ENCODE measurements around the gene PCNT. TPM values are rescaled to one million over a fixed set of nuclear protein-coding genes. Genes with fewer than 3 reads are reported as not detected.

Gene PCNT
- total and polyA plus RNA-seq, 2 experiments from 2014 or later, result 14.9 to 23.8 TPM

DNA sequence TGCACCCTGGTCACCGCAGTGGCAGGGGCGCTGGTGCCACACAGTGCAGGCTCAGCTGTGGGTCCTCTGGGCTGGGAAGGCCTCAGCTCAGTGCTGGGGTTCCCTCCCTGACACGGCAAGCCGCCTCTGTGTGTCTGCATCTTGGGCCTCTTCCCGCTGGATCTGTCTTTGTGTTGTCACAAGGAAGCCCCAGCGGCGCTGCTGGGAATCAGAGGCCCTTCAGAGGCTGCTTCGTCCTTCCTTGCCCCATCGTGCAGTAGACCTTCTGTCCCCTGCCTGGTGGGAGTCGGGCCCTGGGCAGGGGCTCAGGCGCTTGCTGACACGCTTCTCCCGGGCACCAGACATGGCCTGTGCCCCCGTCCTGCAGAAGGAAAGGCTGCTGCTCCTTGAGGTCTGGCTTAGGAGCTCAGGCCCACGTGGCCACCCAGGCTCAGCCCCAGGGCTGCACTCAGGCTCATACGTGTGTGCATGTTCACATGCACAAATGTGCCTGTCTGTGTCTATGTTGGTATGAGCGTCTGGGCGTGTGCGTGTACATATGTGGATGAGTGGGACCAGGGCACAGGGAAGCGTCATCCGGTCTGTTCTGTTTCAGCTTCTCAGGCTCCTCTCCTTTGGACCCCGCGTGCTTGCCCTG is 110.5 kb downstream of the PCNT start:
- Histone ChIP-seq H2AFZ (no peak overlapping the region), H3K4me2 (ENCODE audit: unreplicated experiment) (no peak overlapping the region), H3K4me1 (ENCODE audit: insufficient read depth) (no peaks in the 10 kb centered on the region), H3F3A (ENCODE audit: insufficient read depth) (no peaks in the 10 kb centered on the region), H3K27me3 (replicated peaks; ENCODE audit: insufficient read depth) (no peaks in the 10 kb centered on the region), H3K79me2 (ENCODE audit: insufficient read depth) (no peaks in the 10 kb centered on the region), H4K20me1 (ENCODE audit: insufficient read depth) (no peaks in the 10 kb centered on the region), H3K4me3 (no peak overlapping the region), H3K9ac (no peak overlapping the region), H3K9me2 (ENCODE audit: insufficient read depth) (no peaks in the 10 kb centered on the region), H3K9me3 (ENCODE audit: low read depth) (no peaks in the 10 kb centered on the region), H3K36me3 (ENCODE audit: low read depth) (peaks cover 12% of the 10 kb centered on the region; the same call in 1 of the 2 replicates), H3K27ac (no peak overlapping the region)
- no peak for TF ChIP-seq EZH2phosphoT487 (IDR thresholded peaks at IDR 0.05; ENCODE audit: insufficient read depth, low read depth)
- no peak for TF ChIP-seq EZH2 (IDR thresholded peaks at IDR 0.05; ENCODE audit: insufficient read depth, poor library complexity, severe bottlenecking)
- no peak for DNase-seq
- in situ Hi-C loops (cut with MboI), result no loop called here
- WGBS, 2 experiments (ENCODE audit: low coverage in 1 of 2, low lambda C conversion rate in 2 of 2, missing lambda C conversion rate in 2 of 2), result 91 to 96% methylated on average over 23 of the region's 23 CpGs

DNA sequence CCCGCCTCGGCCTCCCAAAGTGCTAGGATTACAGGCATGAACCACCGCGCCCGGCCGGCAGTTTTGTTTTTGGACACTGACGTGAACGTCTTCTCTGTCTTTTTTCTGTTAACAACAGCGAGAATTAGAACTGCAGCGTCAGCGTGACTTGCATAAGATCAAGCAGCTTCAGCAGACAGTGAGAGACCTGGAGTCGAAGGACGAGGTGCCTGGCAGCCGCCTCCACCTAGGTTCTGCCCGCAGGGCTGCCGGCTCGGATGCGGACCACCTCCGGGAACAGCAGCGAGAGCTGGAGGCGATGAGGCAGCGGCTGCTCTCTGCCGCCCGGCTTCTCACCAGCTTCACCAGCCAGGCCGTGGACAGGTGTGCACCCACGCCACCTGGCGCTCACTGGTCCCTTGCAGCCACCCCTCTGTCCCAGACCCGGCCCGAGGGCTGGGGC is 111.9 kb downstream of the PCNT start:
- Histone ChIP-seq H3K4me1 (ENCODE audit: insufficient read depth) (no peaks in the 10 kb centered on the region), H3K27ac (no peak overlapping the region), H3F3A (ENCODE audit: insufficient read depth) (no peaks in the 10 kb centered on the region), H2AFZ (no peak overlapping the region), H3K4me2 (ENCODE audit: unreplicated experiment) (no peak overlapping the region), H3K4me3 (no peak overlapping the region), H4K20me1 (ENCODE audit: insufficient read depth) (no peaks in the 10 kb centered on the region), H3K36me3 (ENCODE audit: low read depth) (peaks cover 19% of the 10 kb centered on the region; the same call in 1 of the 2 replicates), H3K9me3 (ENCODE audit: low read depth) (no peaks in the 10 kb centered on the region), H3K9me2 (ENCODE audit: insufficient read depth) (no peaks in the 10 kb centered on the region), H3K9ac (no peak overlapping the region), H3K27me3 (replicated peaks; ENCODE audit: insufficient read depth) (no peaks in the 10 kb centered on the region), H3K79me2 (ENCODE audit: insufficient read depth) (no peaks in the 10 kb centered on the region)
- in situ Hi-C loops (cut with MboI), result no loop called here
- 98 to 99% methylated on average over 26 to 29 of the region's 29 CpGs for WGBS, 2 experiments (ENCODE audit: low coverage in 1 of 2, low lambda C conversion rate in 2 of 2, missing lambda C conversion rate in 2 of 2)
- TF ChIP-seq EZH2phosphoT487 (IDR thresholded peaks at IDR 0.05; ENCODE audit: insufficient read depth, low read depth) (no peak), EZH2 (IDR thresholded peaks at IDR 0.05; ENCODE audit: insufficient read depth, poor library complexity, severe bottlenecking) (no peak)
- no peak for DNase-seq

DNA sequence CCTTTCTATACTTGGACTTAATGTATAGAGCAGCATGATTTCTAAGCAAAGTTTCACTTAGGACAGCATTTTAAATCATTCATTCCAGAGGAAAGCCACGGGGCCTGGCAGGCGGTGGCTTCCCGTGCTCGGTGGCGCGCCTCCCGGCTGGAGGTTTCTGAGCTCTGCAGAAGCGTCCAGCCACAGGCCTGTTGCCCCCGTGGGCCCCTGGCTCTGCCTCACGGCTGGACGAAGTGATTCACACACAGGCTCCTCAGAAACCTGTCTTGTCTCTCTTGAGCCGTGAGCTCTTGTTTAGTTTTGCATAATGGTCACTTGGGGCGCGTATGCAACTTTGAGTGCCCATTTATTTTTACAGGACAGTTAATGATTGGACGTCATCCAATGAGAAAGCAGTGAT is 112.7 kb downstream of the PCNT start:
- 90 to 92% methylated on average over 15 of the region's 15 CpGs for WGBS, 2 experiments (ENCODE audit: low coverage in 1 of 2, low lambda C conversion rate in 2 of 2, missing lambda C conversion rate in 2 of 2)
- Histone ChIP-seq H3K36me3 (ENCODE audit: low read depth) (peaks cover 24% of the 10 kb centered on the region; the same call in 1 of the 2 replicates), H3K9me3 (ENCODE audit: low read depth) (no peaks in the 10 kb centered on the region)

DNA sequence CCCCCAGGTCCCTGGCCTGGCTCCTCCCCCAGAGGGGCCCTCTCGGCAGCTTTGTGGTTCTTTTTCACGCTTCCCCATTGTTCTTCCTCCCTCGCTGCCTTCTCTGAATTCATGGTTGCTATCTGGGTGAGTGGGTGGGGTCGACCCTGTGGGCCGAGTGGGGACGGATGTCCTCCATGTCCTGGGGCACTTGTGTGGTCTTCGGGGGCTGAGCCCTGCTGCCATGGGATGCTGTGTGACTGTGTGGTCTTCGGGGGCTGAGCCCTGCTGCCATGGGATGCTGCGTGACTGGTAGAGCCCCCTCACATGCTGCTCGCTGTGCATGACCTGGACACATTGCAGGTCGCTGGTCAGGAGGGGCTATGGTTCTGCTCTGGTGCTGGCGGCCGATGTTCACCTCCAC is 113.1 kb downstream of the PCNT start:
- H3K9ac ChIP-seq, result no peak overlapping the region

More for the DNA sequence above, 112.7 kb downstream of the PCNT start:
- no peak overlapping the region for H3K27ac ChIP-seq
- no peaks in the 10 kb centered on the region for H3K79me2 ChIP-seq (ENCODE audit: insufficient read depth)
- DNase-seq, result no peak
- TF ChIP-seq EZH2phosphoT487 (IDR thresholded peaks at IDR 0.05; ENCODE audit: insufficient read depth, low read depth), result no peak
- no peak for TF ChIP-seq EZH2 (IDR thresholded peaks at IDR 0.05; ENCODE audit: insufficient read depth, poor library complexity, severe bottlenecking)
- H4K20me1 ChIP-seq (ENCODE audit: insufficient read depth), result no peaks in the 10 kb centered on the region
- H3K4me1 ChIP-seq (ENCODE audit: insufficient read depth), result no peaks in the 10 kb centered on the region
- no peak overlapping the region for H3K4me3 ChIP-seq
- H3K9me2 ChIP-seq (ENCODE audit: insufficient read depth), result no peaks in the 10 kb centered on the region
- H3K9ac ChIP-seq, result no peak overlapping the region
- H3F3A ChIP-seq (ENCODE audit: insufficient read depth), result no peaks in the 10 kb centered on the region
- H3K27me3 ChIP-seq (replicated peaks; ENCODE audit: insufficient read depth), result no peaks in the 10 kb centered on the region
- H2AFZ ChIP-seq, result no peak overlapping the region
- in situ Hi-C loops (cut with MboI), result no loop called here
- no peak overlapping the region for H3K4me2 ChIP-seq (ENCODE audit: unreplicated experiment)

More for the DNA sequence above, 113.1 kb downstream of the PCNT start:
- 95 to 98% methylated on average over 11 to 13 of the region's 13 CpGs for WGBS, 2 experiments (ENCODE audit: low coverage in 1 of 2, low lambda C conversion rate in 2 of 2, missing lambda C conversion rate in 2 of 2)
- no peak for DNase-seq
- H3K27me3 ChIP-seq (replicated peaks; ENCODE audit: insufficient read depth), result no peaks in the 10 kb centered on the region
- H4K20me1 ChIP-seq (ENCODE audit: insufficient read depth), result no peaks in the 10 kb centered on the region
- no peak overlapping the region for H3K27ac ChIP-seq
- no peaks in the 10 kb centered on the region for H3K79me2 ChIP-seq (ENCODE audit: insufficient read depth)
- H3K4me1 ChIP-seq (ENCODE audit: insufficient read depth), result no peaks in the 10 kb centered on the region
- no peaks in the 10 kb centered on the region for H3K9me2 ChIP-seq (ENCODE audit: insufficient read depth)
- H3K9me3 ChIP-seq (ENCODE audit: low read depth), result no peaks in the 10 kb centered on the region
- peaks cover 20% of the 10 kb centered on the region; the same call in 1 of the 2 replicates for H3K36me3 ChIP-seq (ENCODE audit: low read depth)
- H3K4me2 ChIP-seq (ENCODE audit: unreplicated experiment), result no peak overlapping the region
- in situ Hi-C loops (cut with MboI), result no loop called here
- H3K4me3 ChIP-seq, result no peak overlapping the region
- H2AFZ ChIP-seq, result no peak overlapping the region
- H3F3A ChIP-seq (ENCODE audit: insufficient read depth), result no peaks in the 10 kb centered on the region
- no peak for TF ChIP-seq EZH2phosphoT487 (IDR thresholded peaks at IDR 0.05; ENCODE audit: insufficient read depth, low read depth)
- no peak for TF ChIP-seq EZH2 (IDR thresholded peaks at IDR 0.05; ENCODE audit: insufficient read depth, poor library complexity, severe bottlenecking)

Data from GM23248 (cell line).